Stimulated activated naive CD8-positive, alpha-beta T cell treated with anti-CD3 and anti-CD28 coated beads, Interleukin-15, Interleukin-2, amounts not matched to agents 100 ng/mL and 50 ng/mL, for 24 hours (primary cell): ENCODE measurements around the gene TNS3.

Experiments
- H3K27ac Mint-ChIP-seq: one replicate; pipeline ENCODE4 v1.8.0; 2021; ENCODE audit warnings: mild to moderate bottlenecking, mixed read lengths
- H3K27me3 Mint-ChIP-seq: one replicate; pipeline ENCODE4 v1.8.0; 2021; ENCODE audit warnings: mixed read lengths
- H3K36me3 Mint-ChIP-seq: one replicate; pipeline ENCODE4 v1.8.0; 2021; ENCODE audit warnings: low read depth, mixed read lengths
- H3K4me1 Mint-ChIP-seq: one replicate; pipeline ENCODE4 v1.8.0; 2021; ENCODE audit warnings: low read depth, mixed read lengths
- H3K4me3 Mint-ChIP-seq: one replicate; pipeline ENCODE4 v1.8.0; 2021; ENCODE audit warnings: mild to moderate bottlenecking, mixed read lengths
- H3K9me3 Mint-ChIP-seq: one replicate; pipeline ENCODE4 v1.8.0; 2021; ENCODE audit warnings: mixed read lengths

The TNS3 gene

DNA sequence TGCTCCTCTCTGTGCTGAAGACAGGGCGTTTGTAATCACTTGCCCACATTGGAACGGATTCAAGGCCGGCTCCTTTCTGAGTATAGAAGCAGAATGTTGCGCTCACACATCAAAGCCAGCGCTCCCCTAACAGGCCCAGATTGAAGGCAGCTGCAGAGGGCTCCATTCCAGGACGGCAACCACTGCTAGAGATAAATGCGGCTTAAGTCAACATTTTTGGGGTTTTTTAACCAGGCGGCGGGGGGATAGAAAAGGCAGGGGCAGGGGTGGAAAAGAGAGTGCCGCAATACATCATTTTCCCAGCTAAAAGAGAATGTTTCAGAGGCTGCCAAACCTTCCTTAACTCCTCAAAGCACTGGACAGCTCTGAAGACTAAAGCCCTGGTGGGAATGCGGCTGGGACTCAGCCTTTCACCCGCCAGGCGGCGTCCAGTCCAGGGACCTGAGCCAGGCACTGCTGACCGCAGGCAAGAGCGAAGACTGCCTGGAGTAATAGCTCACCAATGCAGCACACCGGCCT, 189.6 kb downstream of the TNS3 start:
- no peaks in the 10 kb centered on the region for H3K36me3 Mint-ChIP-seq
- H3K4me3 Mint-ChIP-seq = no peak overlapping the region
- H3K27ac Mint-ChIP-seq = no peak overlapping the region
- H3K9me3 Mint-ChIP-seq = no peaks in the 10 kb centered on the region
- H3K4me1 Mint-ChIP-seq = peaks cover 8% of the 10 kb centered on the region
- peaks cover 4% of the 10 kb centered on the region for H3K27me3 Mint-ChIP-seq

DNA sequence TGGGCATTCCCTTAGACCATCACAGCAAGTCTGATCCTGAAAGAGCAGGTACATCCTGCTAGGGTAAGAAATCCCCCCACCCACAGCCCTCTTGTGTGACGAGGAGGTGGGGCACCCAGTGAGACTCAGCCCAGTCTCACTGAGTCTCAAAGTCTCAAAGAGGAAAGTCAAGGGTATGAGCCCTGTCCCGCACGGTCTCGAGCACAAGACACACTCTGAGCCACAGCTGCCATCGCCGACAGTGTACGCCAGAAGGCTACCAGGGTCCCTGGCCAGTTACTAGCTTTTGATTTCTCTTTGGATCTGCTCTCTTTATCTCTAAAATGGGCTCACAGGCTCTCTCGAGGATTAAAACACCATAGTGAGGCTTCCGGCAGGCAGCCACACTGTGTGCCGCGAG, 190.2 kb downstream of the TNS3 start:
- Mint-ChIP-seq H3K4me3 (no peak overlapping the region), H3K27me3 (peaks cover 4% of the 10 kb centered on the region), H3K27ac (no peak overlapping the region), H3K9me3 (no peaks in the 10 kb centered on the region), H3K4me1 (peaks cover 8% of the 10 kb centered on the region), H3K36me3 (no peaks in the 10 kb centered on the region)

DNA sequence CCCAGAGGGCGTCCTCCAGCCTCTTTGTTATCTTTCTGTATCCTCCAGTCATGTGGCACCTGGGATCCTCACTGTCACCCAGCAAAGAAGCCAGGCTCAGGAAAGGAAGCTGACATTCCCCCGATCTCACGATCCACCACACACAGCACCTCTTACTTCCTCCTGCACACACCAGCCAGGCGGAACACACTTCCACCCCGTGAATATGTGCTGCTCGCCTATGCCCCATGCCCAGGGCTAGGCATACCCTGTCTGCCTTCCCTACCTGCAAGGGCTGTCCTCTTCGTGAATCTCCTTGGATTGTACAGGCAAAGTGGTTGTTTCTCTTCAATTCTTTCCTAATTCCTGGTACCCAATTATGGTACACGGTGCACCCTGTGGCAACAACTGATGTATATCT, 191.0 kb downstream of the TNS3 start:
- no peaks in the 10 kb centered on the region for H3K9me3 Mint-ChIP-seq
- H3K27me3 Mint-ChIP-seq = peaks cover 4% of the 10 kb centered on the region
- no peaks in the 10 kb centered on the region for H3K36me3 Mint-ChIP-seq
- H3K4me1 Mint-ChIP-seq = peaks cover 8% of the 10 kb centered on the region
- H3K4me3 Mint-ChIP-seq = no peak overlapping the region
- no peak overlapping the region for H3K27ac Mint-ChIP-seq

DNA sequence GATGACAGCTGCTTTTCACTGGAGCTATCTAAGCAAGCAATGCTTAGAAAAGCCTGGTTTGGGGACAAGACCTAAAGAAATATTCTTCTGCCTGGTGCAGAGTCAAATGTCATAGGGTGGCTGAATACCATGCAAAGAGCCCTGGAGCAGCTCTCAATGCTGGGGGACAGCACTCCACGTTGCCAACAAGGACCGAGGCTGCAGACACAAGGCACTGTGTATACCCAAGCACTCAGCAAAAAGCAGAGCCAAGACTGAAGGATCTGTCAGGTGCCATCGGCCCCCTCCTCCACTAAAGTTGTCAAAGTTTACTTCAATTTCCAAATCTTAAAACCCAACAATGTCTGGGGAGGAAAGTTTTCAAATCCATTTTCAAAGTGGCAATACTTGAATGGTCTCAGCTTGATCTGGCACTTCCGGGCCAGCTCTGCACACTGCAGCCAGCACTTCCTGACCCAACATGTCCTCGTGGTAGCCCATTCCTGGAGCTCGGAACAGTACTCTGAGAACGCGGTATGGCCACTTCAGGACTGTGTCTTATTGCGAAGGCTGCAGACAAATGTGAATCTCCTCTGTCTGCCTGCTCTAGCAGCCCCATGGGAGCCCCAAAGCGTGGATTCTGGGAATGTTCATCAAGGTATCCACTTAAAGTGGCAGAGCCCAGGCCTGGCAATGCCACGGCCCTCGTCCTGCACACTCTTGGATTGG, 191.8 kb downstream of the TNS3 start:
- Mint-ChIP-seq H3K4me1 (peaks cover 8% of the 10 kb centered on the region), H3K4me3 (no peak overlapping the region), H3K27ac (no peak overlapping the region), H3K36me3 (no peaks in the 10 kb centered on the region), H3K9me3 (no peaks in the 10 kb centered on the region), H3K27me3 (peaks cover 4% of the 10 kb centered on the region)

DNA sequence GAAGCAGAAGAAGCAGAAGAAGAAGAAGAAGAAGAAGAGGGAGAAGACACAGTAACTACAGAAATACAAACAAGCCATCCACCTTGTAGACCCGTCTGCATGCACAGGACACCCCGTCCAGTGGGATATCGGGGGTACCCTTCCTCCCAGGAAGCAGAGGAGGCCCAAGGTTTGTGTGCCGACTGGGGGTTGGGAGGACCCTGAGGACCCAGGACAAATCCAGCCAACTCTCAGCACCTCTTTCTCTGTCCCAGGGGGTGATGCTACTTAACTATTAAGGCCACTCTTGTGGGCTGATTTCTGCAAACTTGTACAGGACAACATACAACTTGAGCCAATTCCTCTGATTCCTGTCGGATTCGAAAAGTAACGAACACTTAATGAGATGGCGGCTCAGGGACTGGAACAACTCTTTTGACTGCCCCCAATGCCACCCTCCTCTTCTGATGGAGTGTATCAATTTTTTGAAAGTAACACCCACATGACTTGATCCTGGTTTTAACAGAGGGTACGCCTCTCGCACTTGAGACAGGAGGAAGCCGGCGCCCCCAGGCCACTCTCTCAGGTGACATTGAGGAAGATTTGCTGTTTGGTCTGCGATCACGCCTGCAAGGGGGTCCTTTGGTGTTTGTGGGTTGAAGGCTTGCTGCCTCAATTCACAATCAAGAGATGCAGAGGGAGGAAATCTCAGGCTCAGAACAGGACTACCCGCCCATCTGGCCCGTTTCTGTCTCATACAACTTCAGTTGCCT, 192.6 kb downstream of the TNS3 start:
- no peaks in the 10 kb centered on the region for H3K36me3 Mint-ChIP-seq
- H3K27me3 Mint-ChIP-seq = peaks cover 4% of the 10 kb centered on the region
- no peak overlapping the region for H3K4me3 Mint-ChIP-seq
- H3K9me3 Mint-ChIP-seq = no peaks in the 10 kb centered on the region
- H3K27ac Mint-ChIP-seq = no peak overlapping the region
- peaks cover 8% of the 10 kb centered on the region for H3K4me1 Mint-ChIP-seq

DNA sequence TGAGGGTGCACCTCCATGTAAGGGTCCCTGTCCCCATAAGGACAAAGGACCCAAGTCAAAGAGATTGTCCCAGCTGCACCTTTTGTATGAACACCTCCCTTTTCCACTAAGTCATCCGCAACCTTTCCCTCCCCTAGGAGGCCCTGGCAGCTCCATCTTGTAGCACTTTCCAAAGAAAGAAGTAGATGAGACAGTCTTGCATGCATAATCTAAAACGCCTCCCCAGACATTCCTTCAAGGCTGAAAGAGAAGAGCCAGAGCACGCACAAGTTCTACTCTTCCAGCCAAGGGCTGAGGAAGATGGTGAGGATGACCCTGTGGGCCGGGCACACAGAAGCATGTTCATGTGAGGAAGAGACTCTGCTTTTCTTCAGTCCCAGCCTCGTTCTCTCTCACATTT, 194.4 kb downstream of the TNS3 start:
- H3K27ac Mint-ChIP-seq = no peak overlapping the region
- H3K9me3 Mint-ChIP-seq = no peaks in the 10 kb centered on the region
- peaks cover 6% of the 10 kb centered on the region for H3K27me3 Mint-ChIP-seq
- peaks cover 8% of the 10 kb centered on the region for H3K4me1 Mint-ChIP-seq
- H3K4me3 Mint-ChIP-seq = no peak overlapping the region
- H3K36me3 Mint-ChIP-seq = no peaks in the 10 kb centered on the region

DNA sequence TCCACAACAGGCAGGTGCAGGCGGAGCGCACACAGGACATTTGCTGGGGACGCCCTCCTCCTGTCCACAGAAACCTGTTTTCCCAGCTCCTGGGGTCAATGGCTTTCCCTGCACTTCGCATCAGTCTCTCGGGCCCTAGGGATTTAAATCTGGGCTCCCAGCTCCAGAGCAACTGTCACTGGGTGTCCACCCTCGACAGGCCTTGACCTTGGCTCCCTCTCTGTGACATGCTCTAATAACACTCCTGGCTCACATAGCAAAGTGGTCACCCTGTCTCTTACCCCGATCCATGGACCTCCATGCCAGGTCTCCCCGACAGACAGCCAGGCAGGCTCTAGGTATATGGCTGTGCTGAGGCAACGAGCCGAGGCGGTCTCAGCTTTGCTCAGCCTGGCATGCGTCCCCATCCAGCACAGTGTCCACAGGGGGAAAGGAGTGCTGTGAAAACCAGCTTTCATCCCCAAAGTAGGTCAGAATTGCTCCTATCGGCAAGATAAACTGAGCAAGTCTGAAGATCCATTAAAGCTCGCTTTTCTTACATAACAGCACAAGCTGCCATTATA, 195.6 kb downstream of the TNS3 start:
- H3K36me3 Mint-ChIP-seq = no peaks in the 10 kb centered on the region
- no peak overlapping the region for H3K27ac Mint-ChIP-seq
- no peaks in the 10 kb centered on the region for H3K9me3 Mint-ChIP-seq
- peaks cover 8% of the 10 kb centered on the region for H3K4me1 Mint-ChIP-seq
- peaks cover 6% of the 10 kb centered on the region for H3K27me3 Mint-ChIP-seq
- no peak overlapping the region for H3K4me3 Mint-ChIP-seq

DNA sequence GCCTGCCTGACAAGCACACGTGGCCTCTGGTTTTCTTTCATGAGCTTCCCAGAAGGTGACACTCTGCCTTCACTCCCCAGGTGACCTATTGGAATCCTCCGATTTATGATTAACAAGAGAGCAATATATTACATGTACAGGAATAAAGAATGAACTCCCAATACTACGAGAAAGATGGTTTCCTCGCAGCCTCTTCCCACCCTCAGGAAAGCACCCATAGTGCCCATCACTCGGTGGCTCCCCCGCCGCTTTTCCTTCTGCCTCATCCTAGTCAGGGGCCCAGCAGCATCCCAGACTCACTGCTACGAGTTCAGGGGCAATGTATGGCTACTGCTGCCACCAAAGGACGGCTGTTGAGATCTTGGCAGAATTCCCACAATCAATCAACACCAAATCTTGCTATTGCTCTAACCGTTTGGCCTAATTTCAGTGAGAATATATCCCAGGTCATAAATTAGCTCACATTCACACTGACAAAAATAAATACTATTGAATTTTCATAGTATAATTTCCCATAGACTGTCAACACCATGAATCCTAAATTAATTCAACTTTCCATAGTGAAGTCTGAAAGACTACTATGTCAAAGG, 196.3 kb downstream of the TNS3 start:
- Mint-ChIP-seq H3K36me3 (no peaks in the 10 kb centered on the region), H3K27ac (no peak overlapping the region), H3K9me3 (no peaks in the 10 kb centered on the region), H3K4me3 (no peak overlapping the region), H3K27me3 (peaks cover 6% of the 10 kb centered on the region), H3K4me1 (peaks cover 1% of the 10 kb centered on the region)

DNA sequence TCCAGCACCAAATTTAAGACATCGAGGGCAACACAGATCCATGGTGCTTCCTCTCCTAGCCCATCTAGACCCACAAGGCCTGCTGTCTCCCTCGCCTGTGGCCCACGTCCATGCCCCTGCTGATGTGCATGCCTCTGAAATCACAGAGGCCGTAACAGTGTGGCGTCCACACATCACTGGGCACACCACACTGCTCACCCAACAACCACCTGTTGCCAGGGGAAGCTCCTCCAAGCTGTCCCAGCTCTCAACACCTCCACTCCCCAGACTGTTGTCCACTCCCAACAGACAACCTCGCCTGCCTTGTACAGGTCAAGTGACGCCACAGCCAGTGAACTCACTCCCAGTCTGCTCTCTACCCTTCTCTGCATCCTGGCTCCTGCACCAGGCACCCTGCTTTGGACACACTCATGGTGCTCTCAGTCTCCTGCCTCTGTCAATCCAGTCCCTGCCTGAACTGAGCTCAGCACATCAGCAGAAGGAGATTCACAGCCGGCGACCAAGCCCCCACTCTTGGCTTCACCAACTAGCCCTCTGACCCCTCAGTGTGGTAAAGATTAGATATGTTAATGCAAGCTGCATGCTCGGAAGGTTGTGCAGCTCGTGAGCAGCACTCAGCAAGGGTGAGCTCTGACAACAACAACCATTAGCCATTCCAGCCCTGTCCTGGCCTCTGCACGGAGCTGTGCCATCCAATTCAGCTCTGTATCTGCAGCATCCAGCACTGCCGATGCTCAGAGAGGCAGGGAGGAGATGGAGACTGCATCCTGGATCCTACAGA, 197.0 kb downstream of the TNS3 start:
- Mint-ChIP-seq H3K9me3 (no peaks in the 10 kb centered on the region), H3K27me3 (peaks cover 6% of the 10 kb centered on the region), H3K27ac (no peak overlapping the region), H3K4me3 (no peak overlapping the region), H3K36me3 (no peaks in the 10 kb centered on the region), H3K4me1 (no peaks in the 10 kb centered on the region)

DNA sequence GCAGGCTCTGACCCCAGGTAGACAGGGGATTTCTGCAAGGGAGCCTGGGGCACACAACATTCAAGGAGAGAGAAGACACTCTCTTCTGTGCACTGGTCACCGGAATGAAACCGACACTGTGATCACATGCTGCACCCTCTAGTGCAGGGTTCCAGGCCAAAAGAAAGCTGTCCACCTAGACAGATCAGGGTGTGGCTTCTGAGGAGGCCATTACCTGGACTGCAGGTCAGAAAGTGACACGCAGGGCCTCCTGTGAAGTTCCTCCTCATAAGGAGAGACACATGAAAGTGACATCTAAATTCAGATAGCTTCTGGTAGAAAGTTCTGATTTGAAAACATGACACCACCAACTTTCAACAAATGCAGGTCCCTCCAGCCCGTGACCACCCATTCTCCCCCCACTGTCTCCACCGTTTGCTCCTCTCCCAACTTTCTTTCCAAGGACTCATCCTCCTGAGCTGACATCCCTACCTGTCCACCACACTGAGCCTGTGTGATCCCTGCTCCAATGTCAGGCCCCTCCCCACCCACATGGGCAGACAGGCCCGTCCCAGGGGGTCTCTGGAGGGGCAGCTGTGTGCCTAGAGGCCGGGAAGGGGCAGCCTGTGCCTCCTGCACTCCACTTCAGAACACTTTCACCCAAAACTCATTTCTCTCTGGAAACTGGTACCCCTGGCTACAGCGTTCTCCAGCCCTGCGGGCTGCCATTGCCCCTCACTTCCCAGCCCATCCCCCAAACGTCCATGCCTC, 198.0 kb downstream of the TNS3 start:
- Mint-ChIP-seq H3K27me3 (peaks cover 6% of the 10 kb centered on the region), H3K4me1 (no peaks in the 10 kb centered on the region), H3K36me3 (no peaks in the 10 kb centered on the region), H3K9me3 (no peaks in the 10 kb centered on the region), H3K4me3 (no peak overlapping the region), H3K27ac (no peak overlapping the region)

DNA sequence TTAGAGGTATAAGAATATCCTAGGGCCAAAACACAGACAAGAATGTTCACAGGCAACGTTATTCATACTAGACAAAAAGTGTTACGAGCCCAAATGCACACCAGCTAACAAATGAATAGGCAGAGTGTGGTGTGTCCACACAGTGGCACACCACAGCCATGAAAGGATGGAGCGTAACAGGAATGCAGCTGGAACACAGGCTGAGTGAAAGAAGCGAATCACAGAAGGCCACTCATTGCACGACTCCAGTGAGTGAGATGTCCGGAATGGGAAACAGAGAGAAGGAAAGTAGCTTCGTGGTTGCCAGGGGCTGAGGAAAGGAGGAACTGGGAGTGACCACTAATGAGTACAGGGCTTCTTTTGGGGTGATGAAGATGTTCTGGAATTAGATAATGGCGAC, 198.8 kb downstream of the TNS3 start:
- Mint-ChIP-seq H3K27me3 (peaks cover 9% of the 10 kb centered on the region), H3K4me3 (no peak overlapping the region), H3K9me3 (no peaks in the 10 kb centered on the region), H3K36me3 (no peaks in the 10 kb centered on the region), H3K27ac (no peak overlapping the region), H3K4me1 (no peaks in the 10 kb centered on the region)

DNA sequence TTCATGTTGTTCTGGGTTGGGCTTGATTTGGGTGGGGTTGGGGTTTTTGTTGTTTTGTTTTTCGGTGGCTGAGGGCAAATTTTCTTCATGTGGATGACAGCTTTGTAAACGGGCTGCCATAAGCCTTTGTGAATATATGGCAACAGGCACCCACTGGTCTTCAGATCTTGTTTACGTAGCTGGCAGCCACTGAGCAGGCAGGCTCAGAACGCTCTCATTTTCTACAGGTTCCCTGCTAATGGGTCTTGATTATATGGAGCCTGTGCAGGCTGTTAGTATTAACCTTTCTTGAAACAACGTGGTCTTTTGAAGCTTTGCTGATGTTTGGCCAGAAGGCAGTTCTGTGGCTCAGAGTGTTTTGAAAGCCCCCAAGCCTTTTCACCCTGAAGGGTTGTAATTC, 199.7 kb downstream of the TNS3 start:
- H3K27ac Mint-ChIP-seq = no peak overlapping the region
- H3K4me3 Mint-ChIP-seq = no peak overlapping the region
- H3K27me3 Mint-ChIP-seq = peaks cover 9% of the 10 kb centered on the region
- H3K9me3 Mint-ChIP-seq = no peaks in the 10 kb centered on the region
- no peaks in the 10 kb centered on the region for H3K4me1 Mint-ChIP-seq
- H3K36me3 Mint-ChIP-seq = no peaks in the 10 kb centered on the region

DNA sequence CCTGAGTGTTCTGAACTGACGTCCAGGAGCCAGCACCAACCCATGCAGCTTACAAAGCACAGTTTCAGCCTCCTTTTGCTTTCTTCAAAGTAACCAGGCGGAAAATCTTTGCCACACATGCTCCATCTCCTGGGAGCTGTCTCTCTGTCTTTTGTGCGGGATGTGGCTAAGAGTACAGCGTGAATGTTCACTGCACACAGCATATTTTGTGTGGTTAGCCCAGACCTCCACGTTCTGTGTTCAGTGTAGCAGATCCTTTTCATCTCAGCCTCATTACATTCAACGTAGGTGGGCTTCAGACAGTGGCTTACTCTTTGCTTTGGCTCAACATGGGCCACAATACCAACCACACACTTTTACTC, 200.8 kb downstream of the TNS3 start:
- H3K9me3 Mint-ChIP-seq = no peaks in the 10 kb centered on the region
- H3K4me3 Mint-ChIP-seq = no peak overlapping the region

More for the DNA sequence above, 200.8 kb downstream of the TNS3 start:
- H3K4me1 Mint-ChIP-seq = no peaks in the 10 kb centered on the region
- peaks cover 9% of the 10 kb centered on the region for H3K27me3 Mint-ChIP-seq
- no peak overlapping the region for H3K27ac Mint-ChIP-seq
- no peaks in the 10 kb centered on the region for H3K36me3 Mint-ChIP-seq
